C4-2B (cell line): ENCODE results near the gene ZNF578.
"Not testable (repeated sequence)": the region's sequence is repeated elsewhere in the genome, so short reads cannot be mapped to it uniquely, and the experiment has no call there.

Source experiments
- CTCF ChIP-seq: fragments of 450-650 bp; conservative IDR thresholded peaks from 2 replicates; pipeline ENCODE4 v1.5.1; 2017; ENCODE audit warnings: mild to moderate bottlenecking
- ZFX ChIP-seq: fragments of 450-650 bp; IDR thresholded peaks from 2 replicates; pipeline ENCODE4 v1.6.1; 2017

- not testable (repeated sequence) for TF ChIP-seq CTCF, ZFX
These were observed 108.3 kb downstream of the ZNF578 start for GRCh38 chr19:52561611-52562010.
